Fibroblast of lung (primary cell): ENCODE measurements around the gene RGS3. TPM values are rescaled to one million over a fixed set of nuclear protein-coding genes. Genes with fewer than 3 reads are reported as not detected.
A peak's percentile ranks its signal among the peaks of the same experiment; 100 is the strongest.

Experiments
- DNase-seq, 2 donors: peaks; one replicate each; pipeline versions ENCODE4 v3.0.0 to v3.0.0-alpha.2; 2010; ENCODE audit warnings: low read depth in 2 of 2
- H2AFZ ChIP-seq: 2 replicates; pipeline ENCODE4 v1.5.1; 2012; ENCODE audit warnings: low read length, control low read depth, inconsistent platforms
- H3K27ac ChIP-seq: 2 replicates; pipeline ENCODE4 v1.5.1; 2011; ENCODE audit warnings: low read length, control low read depth; ENCODE audit not compliant: insufficient read depth
- H3K27me3 ChIP-seq: 2 replicates; pipeline ENCODE4 v1.5.1; 2011; ENCODE audit warnings: mild to moderate bottlenecking, low read length; ENCODE audit not compliant: control insufficient read depth, insufficient read depth
- H3K36me3 ChIP-seq: 2 replicates; pipeline ENCODE4 v1.5.1; 2011; ENCODE audit warnings: low read length; ENCODE audit not compliant: control insufficient read depth, insufficient read depth
- H3K4me1 ChIP-seq: 2 replicates; pipeline ENCODE4 v1.5.1; 2011; ENCODE audit warnings: low read length; ENCODE audit not compliant: control insufficient read depth, insufficient read depth; ENCODE audit errors: extremely low read depth
- H3K4me2 ChIP-seq: 2 replicates; pipeline ENCODE4 v1.5.1; 2011; ENCODE audit warnings: low read length, control low read depth; ENCODE audit not compliant: insufficient read depth; ENCODE audit errors: extremely low read depth
- H3K4me3 ChIP-seq, 4 experiments: fragments of 200-600 bp in 1 of 4; sonication (generic) in 1 of 4; replicated peaks in 1 of 4; 2 replicates each; pipeline ENCODE4 v1.5.1; 2011 to 2016; ENCODE audit warnings: low read length in 4 of 4, low read depth in 3 of 4, mild to moderate bottlenecking in 3 of 4, control low read depth in 2 of 4, inconsistent platforms in 1 of 4, mixed read lengths in 1 of 4; ENCODE audit not compliant: insufficient read depth in 1 of 4; ENCODE audit errors: control extremely low read depth in 1 of 4
- H3K79me2 ChIP-seq: 2 replicates; pipeline ENCODE4 v1.5.1; 2012; ENCODE audit warnings: mild to moderate bottlenecking, low read length, inconsistent platforms; ENCODE audit not compliant: control insufficient read depth, insufficient read depth
- H3K9ac ChIP-seq: 2 replicates; pipeline ENCODE4 v1.5.1; 2011; ENCODE audit warnings: mild to moderate bottlenecking, low read length, control low read depth; ENCODE audit not compliant: insufficient read depth
- H3K9me3 ChIP-seq: 2 replicates; pipeline ENCODE4 v1.5.1; 2012; ENCODE audit warnings: low read depth, low read length; ENCODE audit not compliant: control insufficient read depth, insufficient read depth
- H4K20me1 ChIP-seq: 2 replicates; pipeline ENCODE4 v1.5.1; 2011; ENCODE audit warnings: low read length; ENCODE audit not compliant: control insufficient read depth, insufficient read depth; ENCODE audit errors: extremely low read depth
- CTCF ChIP-seq, 2 donors: IDR thresholded peaks in 1 of 2; conservative IDR thresholded peaks in 1 of 2; 1 replicate in 1 of 2; 2 replicates in 1 of 2; pipeline ENCODE4 v1.5.1; 2011 to 2012; ENCODE audit warnings: low read length in 2 of 2, control low read depth in 1 of 2, inconsistent platforms in 1 of 2, low read depth in 1 of 2, mild to moderate bottlenecking in 1 of 2
- EZH2 ChIP-seq: IDR thresholded peaks from 2 replicates; pipeline ENCODE4 v1.5.1; 2012; ENCODE audit warnings: low read length, control low read depth, mild to moderate bottlenecking; ENCODE audit errors: missing control alignments
- polyA plus RNA-seq, 2 donors: library from polyadenylated mRNA; depleted of rRNA in 1 of 2; stranded (reverse) in 1 of 2; unstranded in 1 of 2; fragments of >200 nt; gene quantifications; 2 replicates each; pipeline ENCODE4 v1.2.1, GENCODE V29; 2011 to 2012; ENCODE audit warnings: missing spikeins in 1 of 2
- total RNA-seq: library from RNA; depleted of rRNA; stranded (reverse); fragments of >200 nt; gene quantifications from 2 replicates; pipeline ENCODE4 v1.2.1, GENCODE V29; 2014

The RGS3 gene
- total and polyA plus RNA-seq, 2 donors (not counting 1 experiment from before 2014, with no cell fraction given), result 48.1 to 74.3 TPM

- no peak for TF ChIP-seq EZH2
- no peak for TF ChIP-seq CTCF (conservative IDR thresholded peaks at IDR 0.05 in 1 of 2, IDR thresholded peaks at IDR 0.05 in 1 of 2; ENCODE audit: low read depth in 1 of 2, low read length in 2 of 2)
- H3K4me3 ChIP-seq, result no peak overlapping the region
- no peaks in the 10 kb centered on the region for H4K20me1 ChIP-seq
- no peaks in the 10 kb centered on the region for H3K79me2 ChIP-seq
- H3K36me3 ChIP-seq, result no peaks in the 10 kb centered on the region
- DNase-seq, result no peak
- H3K27ac ChIP-seq, result no peak overlapping the region
- H3K9ac ChIP-seq, result peak overlapping the region; percentile 13
- H3K4me1 ChIP-seq, result peaks cover 22% of the 10 kb centered on the region
- H2AFZ ChIP-seq, result no peak overlapping the region
- H3K9me3 ChIP-seq, result no peaks in the 10 kb centered on the region
- no peak overlapping the region for H3K4me2 ChIP-seq
- H3K27me3 ChIP-seq, result no peaks in the 10 kb centered on the region
Measured at GRCh38 chr9:113633782-113634595, 170.5 kb downstream of the RGS3 start.

GRCh38 chr9:113634596-113635515 is 171.3 kb downstream of the RGS3 start:
- H3K79me2 ChIP-seq, result no peaks in the 10 kb centered on the region
- no peak overlapping the region for H2AFZ ChIP-seq
- peak overlapping the region; percentile 13 for H3K9ac ChIP-seq
- H3K36me3 ChIP-seq, result no peaks in the 10 kb centered on the region
- peaks cover 22% of the 10 kb centered on the region for H3K4me1 ChIP-seq
- H3K4me2 ChIP-seq, result no peak overlapping the region
- no peaks in the 10 kb centered on the region for H4K20me1 ChIP-seq
- no peak overlapping the region for H3K4me3 ChIP-seq
- no peak for TF ChIP-seq EZH2
- TF ChIP-seq CTCF (conservative IDR thresholded peaks at IDR 0.05 in 1 of 2, IDR thresholded peaks at IDR 0.05 in 1 of 2; ENCODE audit: low read depth in 1 of 2, low read length in 2 of 2), result no peak
- no peaks in the 10 kb centered on the region for H3K9me3 ChIP-seq
- DNase-seq, result peak; percentile 44 to 49
- no peak overlapping the region for H3K27ac ChIP-seq
- H3K27me3 ChIP-seq, result no peaks in the 10 kb centered on the region

- Histone ChIP-seq H4K20me1 (no peaks in the 10 kb centered on the region), H3K9me3 (no peaks in the 10 kb centered on the region), H3K9ac (no peak overlapping the region), H3K27me3 (no peaks in the 10 kb centered on the region), H3K4me3 (no peak overlapping the region), H3K27ac (no peak overlapping the region), H3K79me2 (no peaks in the 10 kb centered on the region), H2AFZ (no peak overlapping the region), H3K36me3 (no peaks in the 10 kb centered on the region), H3K4me2 (no peak overlapping the region), H3K4me1 (peaks cover 22% of the 10 kb centered on the region)
- DNase-seq, result no peak
- TF ChIP-seq EZH2 (no peak), CTCF (conservative IDR thresholded peaks at IDR 0.05 in 1 of 2, IDR thresholded peaks at IDR 0.05 in 1 of 2; ENCODE audit: low read depth in 1 of 2, low read length in 2 of 2) (no peak)
Measured at GRCh38 chr9:113635586-113635985, 172.1 kb downstream of the RGS3 start.
